ENCODE measurements around the gene SLC22A31.

DNA sequence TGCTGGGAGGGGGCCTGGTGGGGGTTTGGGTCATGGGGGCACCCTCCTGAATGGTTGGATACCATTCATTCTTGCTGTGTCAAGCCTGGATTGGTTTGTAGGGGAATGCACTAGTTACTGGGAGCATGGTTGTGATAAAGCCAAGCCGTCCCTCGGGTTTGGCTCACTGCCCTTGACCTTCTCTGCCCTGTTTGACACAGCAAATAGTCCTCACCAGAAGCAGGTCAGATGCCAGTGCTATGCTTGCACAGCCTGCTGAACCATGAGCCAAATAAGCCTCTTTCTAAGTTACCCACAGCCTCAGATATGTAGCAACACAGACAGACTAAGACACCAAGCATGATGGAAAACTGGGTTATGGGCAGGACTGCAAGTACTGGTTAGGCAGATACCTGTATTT, 31.8 kb upstream of the SLC22A31 start:
- TF ChIP-seq EZH2 (IDR thresholded peaks at IDR 0.05; ENCODE audit: borderline replicate concordance, low read depth, low read length, severe bottlenecking) = no peak
- TF ChIP-seq, protein P1, sequence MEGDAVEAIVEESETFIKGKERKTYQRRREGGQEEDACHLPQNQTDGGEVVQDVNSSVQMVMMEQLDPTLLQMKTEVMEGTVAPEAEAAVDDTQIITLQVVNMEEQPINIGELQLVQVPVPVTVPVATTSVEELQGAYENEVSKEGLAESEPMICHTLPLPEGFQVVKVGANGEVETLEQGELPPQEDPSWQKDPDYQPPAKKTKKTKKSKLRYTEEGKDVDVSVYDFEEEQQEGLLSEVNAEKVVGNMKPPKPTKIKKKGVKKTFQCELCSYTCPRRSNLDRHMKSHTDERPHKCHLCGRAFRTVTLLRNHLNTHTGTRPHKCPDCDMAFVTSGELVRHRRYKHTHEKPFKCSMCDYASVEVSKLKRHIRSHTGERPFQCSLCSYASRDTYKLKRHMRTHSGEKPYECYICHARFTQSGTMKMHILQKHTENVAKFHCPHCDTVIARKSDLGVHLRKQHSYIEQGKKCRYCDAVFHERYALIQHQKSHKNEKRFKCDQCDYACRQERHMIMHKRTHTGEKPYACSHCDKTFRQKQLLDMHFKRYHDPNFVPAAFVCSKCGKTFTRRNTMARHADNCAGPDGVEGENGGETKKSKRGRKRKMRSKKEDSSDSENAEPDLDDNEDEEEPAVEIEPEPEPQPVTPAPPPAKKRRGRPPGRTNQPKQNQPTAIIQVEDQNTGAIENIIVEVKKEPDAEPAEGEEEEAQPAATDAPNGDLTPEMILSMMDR (IDR thresholded peaks at IDR 0.05; ENCODE audit: extremely low read depth in 1 of 2, insufficient read depth in 1 of 2, low read depth in 1 of 2, low read length in 2 of 2) = no peak
- TF ChIP-seq POLR2AphosphoS5 (IDR thresholded peaks at IDR 0.05; ENCODE audit: insufficient read depth, low read depth, low read length) = no peak
- TF ChIP-seq POLR2A (IDR thresholded peaks at IDR 0.05; ENCODE audit: low read depth, low read length) = no peak
- TF ChIP-seq, protein P2, sequence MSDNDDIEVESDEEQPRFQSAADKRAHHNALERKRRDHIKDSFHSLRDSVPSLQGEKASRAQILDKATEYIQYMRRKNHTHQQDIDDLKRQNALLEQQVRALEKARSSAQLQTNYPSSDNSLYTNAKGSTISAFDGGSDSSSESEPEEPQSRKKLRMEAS (IDR thresholded peaks at IDR 0.05; ENCODE audit: insufficient read depth, insufficient read length) = no peak

All from endothelial cell of umbilical vein (primary cell).